Hepatic stellate cell (primary cell): ENCODE data around the gene PRSS36.
A peak's percentile ranks its signal among the peaks of the same experiment; 100 is the strongest.
"Not testable (repeated sequence)": the region's sequence is repeated elsewhere in the genome, so short reads cannot be mapped to it uniquely, and the experiment has no call there.

Source experiments
- DNase-seq: peaks from one replicate; pipeline ENCODE4 v3.0.0; 2011; ENCODE audit warnings: low spot score

Gene PRSS36

DNA sequence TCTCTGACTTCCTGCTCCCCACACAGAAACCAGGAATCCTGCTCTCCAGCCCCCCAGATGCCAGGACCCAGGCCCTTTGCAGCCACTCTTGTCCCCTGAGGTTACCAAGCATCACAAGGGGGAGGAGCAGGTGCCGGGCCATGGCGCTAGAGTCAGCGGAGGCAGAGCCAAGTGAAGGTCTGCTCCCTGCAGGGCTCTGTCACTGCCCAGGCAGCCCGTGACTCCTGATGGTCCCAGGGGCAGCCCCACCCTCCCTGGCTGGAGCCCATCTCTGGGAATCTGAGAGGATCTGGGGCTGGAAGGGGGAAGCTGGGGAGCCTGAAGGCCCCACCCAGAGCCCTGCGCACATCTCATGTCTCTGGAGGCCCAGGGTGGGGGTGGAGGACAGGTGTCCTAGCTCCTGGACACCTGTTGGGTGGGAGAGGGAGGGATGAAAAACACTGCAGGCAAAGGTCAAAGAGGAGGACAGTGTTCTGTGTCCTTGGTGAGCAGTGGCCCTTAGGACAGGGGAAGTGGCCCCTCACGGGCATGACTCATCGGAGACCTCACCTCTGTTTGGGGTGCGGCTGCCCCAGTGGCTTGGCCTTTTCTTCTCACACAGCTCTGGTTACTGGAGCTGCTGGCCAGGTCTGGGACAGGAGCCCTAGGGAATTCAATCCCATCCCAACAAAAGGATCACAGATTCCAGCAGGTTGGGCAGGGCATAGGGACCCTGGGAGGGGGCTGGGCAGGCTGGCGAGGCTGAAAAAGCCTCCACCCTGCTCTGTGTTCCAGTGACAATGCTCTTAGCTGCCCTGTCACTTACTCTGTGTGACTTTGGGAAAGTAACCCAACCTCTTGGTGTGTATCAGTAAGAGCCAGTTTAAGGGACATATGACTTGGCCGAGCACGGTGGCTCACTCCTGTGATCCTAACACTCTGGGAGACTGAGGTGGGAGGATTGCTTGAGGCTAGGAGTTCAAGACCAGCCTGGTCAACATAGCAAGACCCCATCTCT, at the start of gene PRSS36:
PRSS36 (minus strand) TSS at position 173 of the 997 bp plus-strand sequence; CDS start at position 142, 31 bp downstream.
- DNase-seq = peak; percentile 2

DNA sequence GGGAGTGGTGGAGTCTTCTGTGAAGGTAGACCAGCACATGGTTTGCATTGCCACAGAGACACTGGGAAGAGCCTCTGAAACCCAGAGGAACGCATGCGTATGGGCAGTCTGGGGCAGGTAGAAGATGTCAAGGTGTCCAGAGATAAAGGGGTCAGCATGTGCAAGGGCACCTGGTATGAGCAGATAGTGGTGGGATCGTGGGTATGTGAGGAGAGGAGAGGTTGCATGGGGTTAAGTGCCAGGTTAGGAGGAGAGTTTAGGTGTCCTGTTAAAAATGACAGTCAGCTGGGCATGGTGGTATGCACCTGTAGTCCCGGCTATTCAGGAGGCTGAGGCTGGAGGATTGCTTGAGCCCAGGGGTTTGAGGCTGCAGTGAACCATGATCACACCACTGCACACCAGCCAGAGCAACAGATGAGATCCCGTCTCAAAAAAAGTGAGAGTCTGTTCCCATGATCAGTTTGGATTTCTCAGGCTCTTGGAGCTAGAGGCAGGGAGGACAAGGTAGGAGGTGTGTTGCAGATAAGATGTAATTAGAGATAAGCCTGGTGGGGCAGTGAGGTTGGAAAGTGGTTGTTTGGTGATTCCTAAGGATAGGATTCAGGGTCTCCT, 49.7 kb upstream of the PRSS36 start:
- no peak for DNase-seq

DNA sequence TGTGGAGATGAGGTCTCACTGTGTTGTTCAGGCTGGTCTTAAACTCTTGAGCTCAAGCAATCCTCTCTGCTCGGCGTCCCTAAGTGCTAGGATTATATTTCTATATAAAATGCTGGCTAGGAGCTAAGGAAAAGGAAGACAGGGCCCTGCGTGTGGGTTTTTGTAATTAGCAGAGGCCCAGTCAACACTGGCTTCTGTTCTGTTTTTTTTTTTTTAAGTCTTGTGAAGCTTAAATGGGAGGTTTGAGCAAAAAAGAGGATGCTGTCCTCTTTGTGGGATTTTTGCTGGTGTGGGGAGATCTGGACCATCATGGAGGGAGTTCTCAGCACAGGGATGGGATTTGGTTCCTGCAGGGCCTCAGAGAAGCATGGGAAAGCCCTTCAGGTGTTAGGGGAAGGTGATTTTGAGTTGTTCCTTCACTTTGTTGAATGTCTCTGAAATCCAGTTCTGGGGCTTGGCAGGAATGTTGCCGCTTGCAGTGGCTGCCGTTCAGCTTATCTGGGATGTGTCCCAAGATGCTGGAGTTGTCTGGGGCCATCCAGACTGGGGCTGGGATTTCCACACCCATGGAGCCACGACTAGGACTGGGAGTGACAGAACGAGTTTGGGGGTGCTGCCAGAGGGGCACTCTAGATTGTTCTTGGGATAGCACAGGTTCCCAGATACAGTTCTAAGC, 48.5 kb upstream of the PRSS36 start:
- DNase-seq = no peak

DNA sequence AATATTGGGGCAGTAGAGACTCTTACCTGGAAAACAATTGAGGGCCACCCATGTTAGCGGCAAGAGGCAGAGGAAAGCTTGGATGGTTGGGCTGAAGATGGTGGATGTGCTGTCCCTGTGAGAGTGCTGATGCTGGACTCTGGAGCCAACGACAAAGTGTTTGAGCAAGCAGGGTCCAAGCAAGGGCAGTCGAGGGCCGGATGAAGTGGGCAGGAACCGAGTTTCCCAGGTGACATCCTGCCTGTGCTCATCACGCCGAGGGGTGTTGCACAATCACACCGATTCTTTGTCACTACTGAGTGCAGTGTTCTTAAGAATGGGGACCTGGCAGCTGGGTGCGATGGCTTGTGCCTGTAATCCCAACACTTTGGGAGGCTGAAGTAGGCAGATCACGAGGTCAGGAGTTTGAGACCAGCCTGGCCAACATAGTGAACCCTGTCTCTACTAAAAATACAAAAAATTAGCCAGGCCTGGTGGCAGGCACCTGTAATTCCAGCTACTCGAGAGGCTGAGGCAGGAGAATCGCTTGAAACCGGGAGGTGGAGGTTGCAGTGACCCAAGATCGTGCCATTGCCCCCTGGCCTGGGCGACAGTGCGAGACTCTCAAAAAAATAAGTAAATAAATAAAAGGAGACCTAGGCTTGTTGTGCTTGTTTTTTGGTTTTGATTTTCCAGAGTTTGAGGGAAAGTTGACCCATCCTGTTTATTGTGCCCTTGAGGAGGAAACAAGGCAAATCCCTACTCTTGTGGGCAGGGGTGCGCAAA, 46.6 kb upstream of the PRSS36 start:
- no peak for DNase-seq

DNA sequence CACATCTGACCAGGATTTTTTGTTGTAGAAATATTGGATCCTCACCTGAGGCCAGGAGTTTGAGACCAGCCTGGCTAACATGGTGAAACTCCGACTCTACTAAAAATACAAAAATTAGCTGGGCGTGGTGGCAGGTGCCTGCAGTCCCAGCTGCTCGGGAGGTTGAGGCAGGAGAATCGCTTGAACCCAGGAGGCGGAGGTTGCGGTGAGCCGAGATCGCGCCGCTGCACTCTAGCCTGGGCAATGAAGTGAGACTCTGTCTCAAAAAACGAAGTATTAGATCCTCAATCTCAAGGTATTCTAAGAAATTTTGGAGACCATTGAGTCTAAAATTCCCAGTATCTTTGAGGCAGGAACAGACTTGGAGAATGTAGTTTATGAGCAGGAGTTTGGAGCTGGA, 46.0 kb upstream of the PRSS36 start:
- not testable (repeated sequence) for DNase-seq

DNA sequence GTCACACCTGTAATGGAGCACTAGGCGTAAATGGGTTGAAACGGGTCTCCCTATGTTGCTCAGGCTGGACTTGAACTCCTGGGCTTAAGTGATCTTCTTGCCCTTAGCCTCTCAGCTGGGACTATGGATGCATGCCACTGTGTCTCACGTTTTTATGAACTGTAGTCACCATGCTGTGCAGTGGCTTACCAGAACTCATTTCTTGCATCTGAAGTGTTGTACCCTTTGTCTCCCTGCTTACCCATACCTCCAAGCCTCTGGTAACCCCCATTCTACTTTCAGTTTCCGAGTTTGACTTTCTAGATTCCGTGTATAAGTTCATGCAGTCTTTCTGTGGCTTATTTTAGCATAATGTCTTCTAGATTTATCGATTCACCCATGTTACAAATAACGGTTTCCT, 45.0 kb upstream of the PRSS36 start:
- no peak for DNase-seq

DNA sequence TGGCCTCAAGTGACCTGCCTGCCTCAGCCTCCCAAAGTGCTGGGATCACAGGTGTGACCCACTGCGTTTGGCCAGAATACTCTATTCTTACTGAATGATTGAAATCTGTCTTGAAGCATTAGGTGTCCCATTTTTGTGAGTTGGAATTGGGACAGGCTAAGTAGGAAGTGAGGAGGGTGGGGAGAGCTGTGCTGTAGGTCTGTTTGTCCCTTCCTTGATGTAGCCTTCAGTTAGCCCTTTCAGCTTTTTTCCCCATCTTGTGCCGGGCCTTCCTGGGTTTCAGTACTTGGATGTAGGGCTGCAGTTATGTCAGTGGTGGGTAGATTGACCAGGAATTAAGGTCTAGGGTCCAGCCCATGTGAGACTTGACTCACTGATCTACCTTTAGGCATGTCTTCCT, 44.0 kb upstream of the PRSS36 start:
- no peak for DNase-seq

DNA sequence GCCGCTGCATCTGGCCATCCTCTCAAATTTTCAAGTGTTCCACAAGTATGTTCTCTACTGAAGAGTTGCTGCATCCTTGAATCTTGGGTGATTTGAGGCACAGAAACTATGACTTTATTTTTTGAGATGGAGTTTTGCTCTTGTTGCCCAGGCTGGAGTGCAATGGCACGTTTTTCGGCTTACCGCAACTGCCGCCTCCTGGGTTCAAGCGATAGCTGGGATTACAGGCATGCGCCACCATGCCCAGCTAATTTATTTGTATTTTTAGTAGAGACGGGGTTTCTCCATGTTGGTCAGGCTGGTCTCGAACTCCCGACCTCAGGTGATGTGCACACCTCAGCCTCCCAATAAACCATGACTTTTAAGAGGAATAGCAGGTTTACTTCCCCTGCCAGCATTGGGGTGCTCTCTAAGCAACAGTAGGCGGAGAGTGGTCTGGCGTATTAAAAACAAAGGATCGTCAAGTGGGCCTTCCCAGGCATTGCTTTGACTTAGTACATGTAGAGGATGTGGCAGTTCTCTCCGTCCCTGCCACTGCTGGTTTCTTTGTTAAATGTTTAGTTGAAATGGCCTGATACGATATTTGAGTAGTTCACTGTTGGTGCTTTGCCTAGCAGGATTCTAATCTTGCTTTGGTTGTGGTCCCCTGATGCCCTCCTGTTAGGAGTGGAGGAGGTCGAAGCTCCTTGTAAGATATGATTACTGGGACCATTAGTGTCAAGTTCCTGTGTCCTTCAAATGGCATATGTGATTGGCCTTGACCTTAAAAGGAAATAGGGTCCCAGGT, 43.2 kb upstream of the PRSS36 start:
- DNase-seq = no peak

- DNase-seq = no peak
Measured at GRCh38 chr16:31191697-31192428, 42.0 kb upstream of the PRSS36 start.

DNA sequence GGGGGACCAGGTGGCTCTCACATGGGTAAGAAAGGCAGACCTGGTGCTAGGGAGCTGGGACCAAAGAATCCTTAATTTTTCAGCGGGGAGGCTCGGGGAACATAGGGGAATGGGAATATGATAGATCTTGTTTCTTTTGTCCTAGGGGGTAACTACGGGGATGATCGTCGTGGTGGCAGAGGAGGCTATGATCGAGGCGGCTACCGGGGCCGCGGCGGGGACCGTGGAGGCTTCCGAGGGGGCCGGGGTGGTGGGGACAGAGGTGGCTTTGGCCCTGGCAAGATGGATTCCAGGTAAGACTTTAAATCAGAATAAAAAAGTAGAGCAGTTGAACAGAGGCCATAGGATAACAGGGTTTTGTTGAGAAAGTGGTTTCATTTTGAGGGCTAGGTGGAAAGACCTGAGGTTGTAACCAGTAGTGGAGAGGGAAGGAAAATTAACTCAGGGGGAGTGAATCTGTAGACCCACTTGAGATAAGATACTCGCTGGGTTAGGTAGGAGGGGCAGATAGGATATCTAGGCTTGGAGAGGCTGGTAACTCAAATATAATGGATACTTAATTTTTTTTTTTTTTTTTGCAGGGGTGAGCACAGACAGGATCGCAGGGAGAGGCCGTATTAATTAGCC, 41.1 kb upstream of the PRSS36 start:
- no peak for DNase-seq

GRCh38 chr16:31190061-31190460, 40.2 kb upstream of the PRSS36 start:
- DNase-seq = no peak

GRCh38 chr16:31189412-31189778, 39.5 kb upstream of the PRSS36 start:
- DNase-seq = no peak

DNA sequence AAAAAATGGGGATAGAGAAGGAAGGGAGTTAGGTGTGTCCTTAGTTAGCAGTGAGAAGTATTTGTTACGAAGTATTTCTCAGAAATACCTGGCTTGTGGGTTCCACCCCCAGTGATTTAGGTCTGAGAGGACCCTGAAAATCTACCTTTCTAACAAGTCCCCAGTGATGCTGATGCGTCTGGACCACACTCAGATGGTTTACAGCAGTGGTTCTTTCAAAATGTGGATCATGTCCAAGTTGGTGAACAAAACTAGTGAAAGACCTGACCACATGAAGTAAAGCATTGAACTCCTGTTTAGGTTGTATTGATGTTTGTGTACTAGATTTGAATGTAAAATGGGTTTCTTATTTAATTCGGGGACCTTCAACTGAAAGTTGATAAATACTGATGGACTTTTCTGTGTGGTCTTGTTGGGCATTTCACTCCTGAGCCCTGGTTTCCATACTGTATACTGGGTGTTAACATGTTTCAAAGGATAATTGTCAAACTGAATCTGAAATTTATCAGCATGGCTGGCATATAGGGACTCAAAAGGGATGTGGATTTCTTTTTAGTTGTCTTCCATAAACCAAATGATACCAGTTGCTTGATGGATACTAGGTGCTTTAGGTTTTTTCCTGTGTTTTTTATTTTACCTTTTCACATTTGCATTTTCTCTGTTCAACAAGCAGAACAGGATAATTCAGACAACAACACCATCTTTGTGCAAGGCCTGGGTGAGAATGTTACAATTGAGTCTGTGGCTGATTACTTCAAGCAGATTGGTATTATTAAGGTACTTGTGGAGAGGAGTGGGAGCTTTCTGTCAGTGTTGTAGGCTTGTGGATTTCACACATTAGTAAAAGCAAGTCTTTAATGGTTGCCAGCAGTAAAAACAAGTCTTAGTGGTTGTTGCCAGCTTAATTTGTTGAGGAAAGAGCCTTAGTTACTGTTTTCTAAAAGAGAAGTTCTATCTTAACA, 38.9 kb upstream of the PRSS36 start:
- no peak for DNase-seq

- DNase-seq = no peak
Measured at GRCh38 chr16:31187808-31188189, 37.9 kb upstream of the PRSS36 start.

GRCh38 chr16:31186930-31187807, 37.3 kb upstream of the PRSS36 start:
- no peak for DNase-seq

DNA sequence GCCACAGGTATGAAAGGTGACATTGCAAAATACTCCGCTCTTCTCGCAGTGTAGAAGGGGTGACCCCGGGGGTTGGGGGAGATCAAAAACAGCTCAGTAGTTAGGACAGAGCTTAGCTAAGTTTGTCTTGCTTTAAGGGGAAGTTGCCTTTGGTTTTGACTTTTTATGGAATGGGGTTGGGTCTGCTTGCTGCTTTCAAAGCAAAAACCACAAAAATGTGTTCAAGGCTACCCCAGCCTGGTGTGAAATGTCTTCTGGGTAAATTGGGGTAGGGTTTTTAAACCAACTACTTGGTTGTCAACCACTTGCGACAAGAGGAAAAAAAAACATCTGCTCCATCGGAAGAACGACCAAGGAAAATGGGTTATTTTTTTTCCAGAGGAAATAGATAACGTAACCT, 36.3 kb upstream of the PRSS36 start:
- DNase-seq = no peak

- DNase-seq = no peak
Measured at GRCh38 chr16:31185339-31185738, 35.5 kb upstream of the PRSS36 start.

- no peak for DNase-seq
Measured at GRCh38 chr16:31184888-31185287, 35.0 kb upstream of the PRSS36 start.
